ENCODE results near the gene HLA-G.
A peak's percentile ranks its signal among the peaks of the same experiment; 100 is the strongest.
"Not testable (repeated sequence)": the region's sequence is repeated elsewhere in the genome, so short reads cannot be mapped to it uniquely, and the experiment has no call there.

HLA-G gene

DNA sequence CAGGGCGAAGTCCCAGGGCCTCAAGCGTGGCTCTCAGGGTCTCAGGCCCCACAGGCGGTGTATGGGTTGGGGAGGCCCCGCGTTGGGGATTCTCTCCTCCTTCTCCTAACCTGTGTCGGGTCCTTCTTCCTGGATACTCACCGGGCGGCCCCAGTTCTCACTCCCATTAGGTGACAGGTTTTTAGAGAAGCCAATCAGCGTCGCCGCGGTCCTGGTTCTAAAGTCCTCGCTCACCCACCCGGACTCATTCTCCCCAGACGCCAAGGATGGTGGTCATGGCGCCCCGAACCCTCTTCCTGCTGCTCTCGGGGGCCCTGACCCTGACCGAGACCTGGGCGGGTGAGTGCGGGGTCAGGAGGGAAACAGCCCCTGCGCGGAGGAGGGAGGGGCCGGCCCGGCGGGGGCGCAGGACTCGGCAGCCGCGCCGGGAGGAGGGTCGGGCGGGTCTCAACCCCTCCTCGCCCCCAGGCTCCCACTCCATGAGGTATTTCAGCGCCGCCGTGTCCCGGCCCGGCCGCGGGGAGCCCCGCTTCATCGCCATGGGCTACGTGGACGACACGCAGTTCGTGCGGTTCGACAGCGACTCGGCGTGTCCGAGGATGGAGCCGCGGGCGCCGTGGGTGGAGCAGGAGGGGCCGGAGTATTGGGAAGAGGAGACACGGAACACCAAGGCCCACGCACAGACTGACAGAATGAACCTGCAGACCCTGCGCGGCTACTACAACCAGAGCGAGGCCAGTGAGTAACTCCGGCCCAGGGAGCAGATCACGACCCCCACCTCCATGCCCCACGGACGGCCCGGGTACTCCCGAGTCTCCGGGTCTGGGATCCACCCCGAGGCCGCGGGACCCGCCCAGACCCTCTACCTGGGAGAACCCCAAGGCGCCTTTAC is at the start of gene HLA-G:
HLA-G (plus strand) TSS at position 247 of the 892 bp plus-strand sequence; CDS start at position 267, 20 bp downstream.
- TF ChIP-seq, protein P1, sequence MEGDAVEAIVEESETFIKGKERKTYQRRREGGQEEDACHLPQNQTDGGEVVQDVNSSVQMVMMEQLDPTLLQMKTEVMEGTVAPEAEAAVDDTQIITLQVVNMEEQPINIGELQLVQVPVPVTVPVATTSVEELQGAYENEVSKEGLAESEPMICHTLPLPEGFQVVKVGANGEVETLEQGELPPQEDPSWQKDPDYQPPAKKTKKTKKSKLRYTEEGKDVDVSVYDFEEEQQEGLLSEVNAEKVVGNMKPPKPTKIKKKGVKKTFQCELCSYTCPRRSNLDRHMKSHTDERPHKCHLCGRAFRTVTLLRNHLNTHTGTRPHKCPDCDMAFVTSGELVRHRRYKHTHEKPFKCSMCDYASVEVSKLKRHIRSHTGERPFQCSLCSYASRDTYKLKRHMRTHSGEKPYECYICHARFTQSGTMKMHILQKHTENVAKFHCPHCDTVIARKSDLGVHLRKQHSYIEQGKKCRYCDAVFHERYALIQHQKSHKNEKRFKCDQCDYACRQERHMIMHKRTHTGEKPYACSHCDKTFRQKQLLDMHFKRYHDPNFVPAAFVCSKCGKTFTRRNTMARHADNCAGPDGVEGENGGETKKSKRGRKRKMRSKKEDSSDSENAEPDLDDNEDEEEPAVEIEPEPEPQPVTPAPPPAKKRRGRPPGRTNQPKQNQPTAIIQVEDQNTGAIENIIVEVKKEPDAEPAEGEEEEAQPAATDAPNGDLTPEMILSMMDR (IDR thresholded peaks at IDR 0.05), result no peak
- no peaks in the 10 kb centered on the region for H3K36me3 Mint-ChIP-seq (ENCODE audit: low read depth)
- peak; percentile 38 for DNase-seq
- peaks cover 4% of the 10 kb centered on the region for H3K9me3 Mint-ChIP-seq
- peaks cover 5% of the 10 kb centered on the region for H3K4me1 Mint-ChIP-seq
- no peak within 1 kb of the TSS for H3K27ac Mint-ChIP-seq
- peaks cover 95% of the 10 kb centered on the region for H3K27me3 Mint-ChIP-seq (ENCODE audit: low read depth, poor library complexity)
- peak within 1 kb of the TSS; percentile 67 for H3K4me3 Mint-ChIP-seq

DNA sequence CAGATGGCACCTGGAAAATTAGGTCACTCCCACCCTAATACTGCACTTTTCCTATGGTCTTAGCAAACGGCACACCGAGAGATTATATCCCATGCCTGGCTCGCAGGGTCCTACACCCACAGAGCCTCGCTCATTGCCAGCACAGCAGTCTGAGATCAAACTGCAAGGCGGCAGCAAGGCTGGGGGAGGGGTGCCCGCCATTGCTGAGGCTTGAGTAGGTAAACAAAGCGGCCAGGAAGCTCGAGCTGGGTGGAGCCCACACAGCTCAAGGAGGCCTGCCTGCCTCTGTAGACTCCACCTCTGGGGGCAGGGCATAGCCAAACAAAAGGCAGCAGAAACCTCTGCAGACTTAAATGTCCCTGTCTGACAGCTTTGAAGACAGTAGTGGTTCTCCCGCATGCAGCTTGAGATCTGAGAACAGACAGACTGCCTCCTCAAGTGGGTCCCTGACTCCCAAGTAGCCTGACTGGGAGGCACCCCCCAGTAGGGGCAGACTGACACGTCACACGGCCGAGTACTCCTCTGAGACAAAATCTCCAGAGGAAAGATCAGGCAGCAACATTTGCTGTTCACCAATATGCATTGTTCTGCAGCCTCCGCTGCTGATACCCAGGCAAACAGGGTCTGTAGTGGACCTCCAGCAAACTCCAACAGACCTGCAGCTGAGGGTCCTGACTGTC is 47.5 kb upstream of the HLA-G start:
- Mint-ChIP-seq H3K27me3 (ENCODE audit: low read depth, poor library complexity) (peaks cover 20% of the 10 kb centered on the region), H3K9me3 (peaks cover 57% of the 10 kb centered on the region)
- H3K36me3 Mint-ChIP-seq (ENCODE audit: low read depth); H3K4me3 Mint-ChIP-seq; DNase-seq; H3K27ac Mint-ChIP-seq; H3K4me1 Mint-ChIP-seq: not testable (repeated sequence)

DNA sequence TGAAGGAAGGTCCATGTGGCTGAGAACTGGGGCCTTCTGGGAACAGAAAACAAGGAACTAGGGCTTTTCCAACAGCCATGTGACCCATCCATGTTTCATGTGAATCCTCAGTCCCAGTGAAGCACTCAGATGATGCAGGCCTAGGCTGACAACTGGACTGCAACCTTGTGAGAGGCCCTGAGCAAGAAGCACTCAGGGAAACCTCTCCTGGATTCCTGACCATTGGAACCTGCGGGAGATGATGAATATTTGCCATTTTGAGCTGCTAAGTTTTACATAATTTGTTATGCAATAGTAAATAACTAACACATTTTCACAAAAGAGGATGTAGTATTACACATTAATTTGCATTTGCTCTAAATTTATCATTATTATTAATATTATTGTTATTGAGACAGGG is 38.4 kb upstream of the HLA-G start:
- peaks cover 7% of the 10 kb centered on the region for H3K9me3 Mint-ChIP-seq
- no peak for DNase-seq
- peaks cover 72% of the 10 kb centered on the region for H3K27me3 Mint-ChIP-seq (ENCODE audit: low read depth, poor library complexity)
- TF ChIP-seq, protein P1 (IDR thresholded peaks at IDR 0.05), result no peak
- H3K36me3 Mint-ChIP-seq (ENCODE audit: low read depth), result no peaks in the 10 kb centered on the region
- no peak overlapping the region for H3K4me3 Mint-ChIP-seq
- no peak overlapping the region for H3K27ac Mint-ChIP-seq
- H3K4me1 Mint-ChIP-seq, result peaks cover 5% of the 10 kb centered on the region

DNA sequence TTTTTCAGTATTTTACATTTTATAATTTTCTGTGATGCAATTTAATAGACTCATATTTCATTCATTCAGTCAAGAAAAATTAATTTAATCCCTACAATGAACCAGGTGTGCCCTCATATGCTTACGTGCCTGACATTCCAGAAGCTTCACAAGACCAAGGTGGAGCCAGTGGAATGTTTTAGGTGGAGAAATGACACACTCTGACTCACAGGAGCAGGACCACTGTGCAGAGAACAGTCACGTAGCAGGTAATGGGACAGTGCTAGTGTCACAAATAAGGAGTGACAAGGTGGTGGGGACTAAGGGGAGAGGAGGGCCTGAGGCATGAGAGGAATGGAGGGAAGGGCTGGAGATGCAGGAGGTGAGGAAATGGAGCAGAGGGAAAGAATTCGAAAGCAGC is 37.0 kb upstream of the HLA-G start:
- H3K36me3 Mint-ChIP-seq (ENCODE audit: low read depth), result no peaks in the 10 kb centered on the region
- H3K4me1 Mint-ChIP-seq, result peaks cover 5% of the 10 kb centered on the region
- TF ChIP-seq, protein P1 (IDR thresholded peaks at IDR 0.05), result no peak
- DNase-seq, result no peak
- H3K27ac Mint-ChIP-seq, result no peak overlapping the region
- H3K9me3 Mint-ChIP-seq, result no peaks in the 10 kb centered on the region
- peaks cover 83% of the 10 kb centered on the region for H3K27me3 Mint-ChIP-seq (ENCODE audit: low read depth, poor library complexity)
- no peak overlapping the region for H3K4me3 Mint-ChIP-seq

DNA sequence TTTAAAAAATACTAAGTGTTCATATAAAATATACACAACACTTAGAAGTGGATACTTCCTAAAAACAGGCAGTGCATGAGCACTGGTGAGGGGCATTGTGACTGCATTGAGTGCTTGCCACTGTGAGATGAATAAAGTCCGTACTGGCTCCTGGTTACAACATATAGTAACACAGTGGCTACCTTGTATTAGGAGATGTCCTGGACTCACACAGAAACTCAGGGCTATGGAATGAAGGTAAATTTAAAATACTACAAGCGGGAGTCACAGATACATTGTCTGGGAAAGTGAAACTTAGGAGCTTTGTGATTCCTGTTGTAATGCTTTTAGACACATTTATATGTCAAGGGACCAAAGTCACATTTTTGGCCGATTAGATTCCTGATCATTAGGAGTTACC is 36.5 kb upstream of the HLA-G start:
- H3K27me3 Mint-ChIP-seq (ENCODE audit: low read depth, poor library complexity), result peaks cover 88% of the 10 kb centered on the region

DNA sequence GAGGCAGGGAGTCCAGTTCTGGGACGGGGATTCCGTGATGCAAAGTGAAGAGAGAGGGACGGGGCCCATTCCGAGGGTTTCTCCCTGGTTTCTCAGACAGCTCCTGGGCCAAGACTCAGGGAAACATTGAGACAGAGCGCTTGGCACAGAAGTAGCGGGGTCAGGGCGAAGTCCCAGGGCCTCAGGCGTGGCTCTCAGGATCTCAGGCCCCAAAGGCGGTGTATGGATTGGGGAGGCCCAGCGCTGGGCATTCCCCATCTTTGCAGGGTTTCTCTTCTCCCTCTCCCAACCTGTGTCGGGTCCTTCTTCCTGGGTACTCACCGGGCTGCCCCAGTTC is 35.9 kb upstream of the HLA-G start:
- no peak for DNase-seq
- Mint-ChIP-seq H3K4me3 (peak overlapping the region; percentile 69), H3K4me1 (peaks cover 5% of the 10 kb centered on the region), H3K27ac (no peak overlapping the region), H3K36me3 (ENCODE audit: low read depth) (no peaks in the 10 kb centered on the region), H3K9me3 (no peaks in the 10 kb centered on the region), H3K27me3 (ENCODE audit: low read depth, poor library complexity) (peaks cover 93% of the 10 kb centered on the region)
- TF ChIP-seq, protein P1 (IDR thresholded peaks at IDR 0.05), result no peak

More for the DNA sequence above, 36.5 kb upstream of the HLA-G start:
- no peak for DNase-seq
- Mint-ChIP-seq H3K27ac (no peak overlapping the region), H3K36me3 (ENCODE audit: low read depth) (no peaks in the 10 kb centered on the region), H3K9me3 (no peaks in the 10 kb centered on the region), H3K4me3 (peak overlapping the region; percentile 69), H3K4me1 (peaks cover 5% of the 10 kb centered on the region)
- TF ChIP-seq, protein P1 (IDR thresholded peaks at IDR 0.05), result no peak

Data from nephron progenitor cell (in vitro differentiated cells).